Stimulated activated CD4-positive, alpha-beta T cell treated with anti-CD3 and anti-CD28 coated beads, Interleukin-12 subunit alpha, Interleukin-12 subunit beta, amount 100 ng/mL, for 4 hours (primary cell): ENCODE results near the gene TOP3A.

Source experiments
- DNase-seq: peaks from one replicate; pipeline ENCODE4 v3.0.0-alpha.2; 2020

The TOP3A gene

GRCh38 chr17:18229254-18229653 is 85.5 kb downstream of the TOP3A start:
- DNase-seq = no peak

DNA sequence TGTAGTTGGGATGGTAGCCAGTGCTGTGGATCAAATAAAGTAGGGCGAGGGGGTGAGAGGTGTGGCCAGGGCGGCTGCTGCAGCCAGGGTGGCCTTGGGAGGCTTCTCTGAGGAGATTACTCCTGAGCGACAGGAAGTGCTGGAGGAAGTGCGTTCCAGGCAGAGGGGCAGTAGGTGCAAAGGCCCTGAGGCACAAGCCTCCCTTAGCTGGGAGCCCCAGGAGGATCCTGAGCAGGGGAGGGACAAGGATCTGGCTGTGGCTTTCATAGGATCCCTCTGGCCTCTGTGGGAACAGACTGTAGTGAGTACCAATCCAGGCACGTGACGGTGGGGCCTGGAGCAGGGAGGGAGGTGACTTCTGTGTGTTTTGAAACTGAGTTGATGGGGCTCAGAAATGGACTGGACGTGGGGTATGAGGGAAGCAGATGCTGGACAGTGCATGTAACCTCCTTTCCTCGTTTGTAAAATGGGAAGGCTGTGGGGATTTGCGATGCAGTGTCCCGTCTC is 86.6 kb downstream of the TOP3A start:
- no peak for DNase-seq

GRCh38 chr17:18227635-18228034 is 87.2 kb downstream of the TOP3A start:
- no peak for DNase-seq

GRCh38 chr17:18226284-18226945 is 88.4 kb downstream of the TOP3A start:
- no peak for DNase-seq

- DNase-seq = no peak
Measured at GRCh38 chr17:18225642-18226283, 89.0 kb downstream of the TOP3A start.

DNA sequence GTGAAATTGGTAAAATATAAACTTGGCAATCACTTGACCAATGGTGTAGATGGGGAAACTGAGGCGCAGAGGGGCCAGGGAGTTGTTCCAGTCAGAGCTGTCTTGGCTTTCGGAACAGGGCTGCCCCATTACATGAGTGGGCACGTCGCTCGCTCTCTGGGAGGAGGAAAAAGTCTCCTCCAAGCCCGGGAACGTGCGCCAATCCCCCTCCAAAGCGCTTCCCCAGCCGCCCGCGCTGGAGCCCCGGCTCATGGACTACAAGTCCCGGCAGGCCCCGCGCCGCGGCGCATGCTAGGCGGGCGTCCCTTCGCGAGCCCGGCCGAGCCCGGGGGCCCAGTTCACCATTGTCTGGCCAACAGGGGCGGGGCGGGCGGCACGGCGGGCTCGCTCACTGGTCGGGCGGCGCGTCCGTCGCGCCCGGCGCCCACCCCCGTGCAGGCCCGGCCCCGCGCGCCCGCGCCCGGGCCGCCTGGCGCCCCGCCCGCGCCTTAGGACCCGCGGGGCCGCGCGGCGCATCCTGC is 89.6 kb downstream of the TOP3A start, which contains the start of gene LLGL1:
LLGL1 (plus strand) TSS at position 515 of the 521 bp plus-strand sequence. CDS start 48 bp downstream, outside the sequence.
- DNase-seq = peak; percentile 96

DNA sequence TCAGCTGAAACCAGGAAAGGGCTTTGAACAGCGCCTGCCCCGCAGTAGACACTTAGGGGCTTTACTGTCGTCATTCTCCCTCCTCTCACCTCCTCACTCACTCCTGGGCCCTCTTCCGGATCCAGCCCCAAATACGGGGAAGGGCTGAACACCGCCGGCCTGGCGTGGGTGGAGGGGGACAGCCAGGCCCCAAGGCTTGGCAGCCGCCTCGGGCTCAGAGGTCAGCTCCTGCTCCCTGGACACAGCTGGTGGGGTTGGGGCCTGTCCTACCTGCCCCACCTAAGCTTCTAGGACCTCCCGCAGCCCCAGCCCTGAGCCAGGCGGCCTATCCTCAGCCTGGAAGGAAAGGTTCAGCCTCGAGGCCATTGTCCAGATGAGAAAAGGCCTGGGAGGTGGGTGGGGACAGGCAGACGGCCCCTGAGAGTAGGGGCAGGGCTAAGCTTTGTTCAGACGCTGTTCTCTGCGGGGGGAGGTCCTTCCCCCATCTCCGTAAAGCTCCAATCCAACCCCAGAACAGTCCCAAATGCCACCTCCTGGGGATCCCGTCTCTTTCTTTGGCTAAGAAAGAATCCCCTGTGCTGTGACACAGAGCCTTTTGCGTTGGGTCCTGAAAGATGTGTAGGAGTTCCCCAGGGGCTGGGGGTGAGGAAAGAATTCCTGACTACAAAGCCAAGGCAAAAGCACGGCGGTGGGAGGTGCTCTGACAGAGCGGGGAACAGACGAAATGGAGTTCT is 90.2 kb downstream of the TOP3A start:
- DNase-seq = no peak

- no peak for DNase-seq
Measured at GRCh38 chr17:18224053-18224386, 90.8 kb downstream of the TOP3A start.
